Bronchial epithelial cell (primary cell): ENCODE results near the gene NFATC3. TPM values are rescaled to one million over a fixed set of nuclear protein-coding genes. Genes with fewer than 3 reads are reported as not detected.

ENCODE experiments used
- DNase-seq: peaks from one replicate; pipeline ENCODE4 v3.0.0-alpha.2; 2010; ENCODE audit warnings: low read depth
- FAIRE-seq: peaks from 2 replicates; lab custom pipeline; 2011; peaks lifted over from hg19 to GRCh38; lab: Jason Lieb, UNC
- H3K27me3 ChIP-seq: 2 replicates; pipeline ENCODE4 v1.5.1; 2011; ENCODE audit warnings: low read length; ENCODE audit not compliant: control insufficient read depth, insufficient read depth
- H3K36me3 ChIP-seq: 2 replicates; pipeline ENCODE4 v1.5.1; 2011; ENCODE audit warnings: low read length; ENCODE audit not compliant: control insufficient read depth, insufficient read depth
- H3K4me3 ChIP-seq: 2 replicates; pipeline ENCODE4 v1.5.1; 2011; ENCODE audit warnings: mild to moderate bottlenecking, low read depth, low read length, control low read depth
- total RNA-seq: library from RNA; depleted of rRNA; stranded (reverse); fragments of >200 nt; gene quantifications from 2 replicates; pipeline ENCODE4 v1.2.1, GENCODE V29; 2014
- TF ChIP-seq, protein P1 (sequence below): IDR thresholded peaks from 2 replicates; pipeline ENCODE4 v1.5.1; 2011; ENCODE audit warnings: mild to moderate bottlenecking, moderate library complexity, low read length, control low read depth, inconsistent platforms; ENCODE audit not compliant: insufficient read depth, severe bottlenecking

Gene NFATC3
- total RNA-seq, 1 donor from 2014 or later: 5.8 TPM

DNA sequence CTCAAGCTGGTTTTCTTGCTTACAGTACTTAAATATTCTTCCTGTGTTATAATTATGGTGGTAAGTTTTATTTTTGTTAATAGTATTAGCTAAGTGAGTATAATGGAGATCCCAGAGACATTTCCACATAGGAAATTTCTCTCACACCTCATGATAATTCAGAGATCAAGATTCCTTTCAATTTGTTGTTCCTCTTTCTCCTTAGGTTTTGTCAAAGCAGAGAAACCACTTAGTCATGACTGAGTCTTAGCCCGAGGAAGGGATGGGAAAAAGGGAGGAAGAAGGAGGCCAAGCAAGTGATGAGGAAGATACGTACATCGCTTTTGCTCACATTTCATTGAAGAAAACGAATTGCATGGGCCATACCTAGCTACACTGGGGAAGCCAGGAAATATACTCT, 132.3 kb downstream of the NFATC3 start:
- Histone ChIP-seq H3K27me3 (no peaks in the 10 kb centered on the region), H3K36me3 (peaks cover 2% of the 10 kb centered on the region), H3K4me3 (no peak overlapping the region)
- DNase-seq (no peak), FAIRE-seq (no peak)
- TF ChIP-seq, protein P1, sequence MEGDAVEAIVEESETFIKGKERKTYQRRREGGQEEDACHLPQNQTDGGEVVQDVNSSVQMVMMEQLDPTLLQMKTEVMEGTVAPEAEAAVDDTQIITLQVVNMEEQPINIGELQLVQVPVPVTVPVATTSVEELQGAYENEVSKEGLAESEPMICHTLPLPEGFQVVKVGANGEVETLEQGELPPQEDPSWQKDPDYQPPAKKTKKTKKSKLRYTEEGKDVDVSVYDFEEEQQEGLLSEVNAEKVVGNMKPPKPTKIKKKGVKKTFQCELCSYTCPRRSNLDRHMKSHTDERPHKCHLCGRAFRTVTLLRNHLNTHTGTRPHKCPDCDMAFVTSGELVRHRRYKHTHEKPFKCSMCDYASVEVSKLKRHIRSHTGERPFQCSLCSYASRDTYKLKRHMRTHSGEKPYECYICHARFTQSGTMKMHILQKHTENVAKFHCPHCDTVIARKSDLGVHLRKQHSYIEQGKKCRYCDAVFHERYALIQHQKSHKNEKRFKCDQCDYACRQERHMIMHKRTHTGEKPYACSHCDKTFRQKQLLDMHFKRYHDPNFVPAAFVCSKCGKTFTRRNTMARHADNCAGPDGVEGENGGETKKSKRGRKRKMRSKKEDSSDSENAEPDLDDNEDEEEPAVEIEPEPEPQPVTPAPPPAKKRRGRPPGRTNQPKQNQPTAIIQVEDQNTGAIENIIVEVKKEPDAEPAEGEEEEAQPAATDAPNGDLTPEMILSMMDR: no peak

DNA sequence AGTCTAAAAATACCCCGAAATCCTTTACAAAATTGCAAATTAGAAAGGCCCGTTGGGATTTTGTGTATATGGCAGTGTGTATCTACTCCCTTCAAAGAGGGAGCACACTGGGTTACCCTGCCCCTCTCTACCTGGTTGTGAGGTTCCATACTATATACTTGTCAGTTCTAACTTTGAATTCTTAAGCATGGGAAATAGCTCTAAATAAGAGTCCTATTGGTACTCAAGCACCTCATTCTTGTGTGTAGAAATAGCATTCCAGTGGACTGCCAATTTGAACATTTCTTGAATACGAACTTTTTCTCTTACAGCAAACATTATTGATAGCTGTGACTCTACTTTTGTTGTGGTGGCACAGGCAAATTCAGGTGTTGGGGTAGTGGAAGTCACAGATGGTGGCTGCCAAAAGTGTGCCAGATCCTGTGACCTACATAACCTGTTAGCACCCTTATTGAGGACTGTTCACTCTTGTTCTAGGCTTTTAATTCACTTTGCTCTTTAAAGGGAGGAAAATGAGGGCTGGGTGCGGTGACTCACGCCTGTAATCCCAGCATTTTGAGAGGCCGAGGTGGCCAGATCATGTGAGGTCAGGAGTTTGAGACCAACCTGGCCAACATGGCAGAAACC, 134.7 kb downstream of the NFATC3 start:
- TF ChIP-seq, protein P1: no peak
- Histone ChIP-seq H3K4me3 (no peak overlapping the region), H3K36me3 (peaks cover 2% of the 10 kb centered on the region), H3K27me3 (no peaks in the 10 kb centered on the region)
- DNase-seq (no peak), FAIRE-seq (no peak)

DNA sequence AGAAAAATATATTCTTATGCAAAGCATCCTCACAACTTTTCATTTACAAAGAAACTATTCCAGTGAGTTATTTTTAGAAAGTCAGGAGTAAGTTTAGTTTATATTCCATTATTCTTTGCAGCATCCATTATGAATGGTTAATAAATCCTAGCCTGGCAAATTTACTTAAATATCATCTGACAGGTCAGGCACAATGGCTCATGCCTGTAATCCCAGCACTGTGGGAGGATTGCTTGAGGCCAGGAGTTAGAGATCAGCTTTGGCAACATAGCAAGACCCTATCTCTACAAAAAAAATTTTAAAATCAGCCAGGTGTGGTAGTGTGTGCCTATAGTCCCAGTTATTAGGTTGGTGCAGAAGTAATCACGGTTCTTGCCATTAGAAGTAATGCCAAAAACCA, 137.9 kb downstream of the NFATC3 start:
- Histone ChIP-seq H3K4me3 (no peak overlapping the region), H3K27me3 (no peaks in the 10 kb centered on the region), H3K36me3 (peaks cover 2% of the 10 kb centered on the region)
- no peak for FAIRE-seq
- TF ChIP-seq, protein P1: no peak
- DNase-seq: no peak

DNA sequence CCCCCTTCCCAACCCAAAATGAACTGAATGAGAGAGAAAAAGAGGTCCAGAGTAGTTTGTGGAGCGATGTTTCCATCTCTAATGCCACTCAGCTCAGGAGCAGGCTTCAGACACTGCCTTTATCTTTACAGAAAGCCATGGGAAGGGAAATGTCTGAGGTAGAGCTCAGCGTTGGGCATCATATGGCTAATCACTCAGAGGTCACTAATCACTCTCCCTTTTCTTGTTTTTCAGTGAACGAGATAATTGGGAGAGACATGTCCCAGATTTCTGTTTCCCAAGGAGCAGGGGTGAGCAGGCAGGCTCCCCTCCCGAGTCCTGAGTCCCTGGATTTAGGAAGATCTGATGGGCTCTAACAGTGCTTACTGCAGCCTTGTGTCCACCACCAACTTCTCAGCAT, 140.9 kb downstream of the NFATC3 start:
- no peaks in the 10 kb centered on the region for H3K27me3 ChIP-seq
- peaks cover 21% of the 10 kb centered on the region for H3K36me3 ChIP-seq
- FAIRE-seq (no peak), DNase-seq (no peak)
- TF ChIP-seq, protein P1: no peak
- H3K4me3 ChIP-seq: no peak overlapping the region

DNA sequence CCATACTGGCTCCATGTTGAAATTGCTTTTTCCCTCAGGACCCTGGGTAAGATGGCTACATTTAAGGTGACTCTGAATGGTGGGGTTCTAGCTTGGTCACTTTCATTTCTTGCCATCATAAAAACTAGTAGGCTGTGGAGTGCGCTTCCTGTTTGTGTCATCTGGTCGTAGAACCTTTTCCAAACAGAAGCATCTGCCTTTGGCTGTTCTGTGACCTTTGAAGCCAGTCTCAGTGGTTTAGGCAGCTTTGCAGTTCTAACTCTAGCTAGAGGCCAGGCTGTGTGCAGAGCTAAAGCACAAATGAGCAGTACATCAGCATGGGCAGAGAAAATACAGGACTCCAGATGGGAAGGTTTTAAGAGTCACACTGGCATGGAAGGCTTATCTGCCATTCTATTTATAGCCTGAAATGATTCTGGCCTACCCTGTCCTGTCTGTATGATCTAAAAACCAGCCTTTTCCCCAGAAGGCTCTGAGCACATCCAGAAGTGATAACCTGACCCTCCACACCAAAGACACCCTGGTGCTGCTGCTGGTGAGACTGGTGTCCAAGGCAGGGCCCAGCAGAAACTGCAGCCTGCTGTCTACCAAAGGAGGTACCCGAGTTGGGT, 142.1 kb downstream of the NFATC3 start:
- no peak for DNase-seq
- no peak overlapping the region for H3K4me3 ChIP-seq
- TF ChIP-seq, protein P1: no peak
- H3K36me3 ChIP-seq: peaks cover 31% of the 10 kb centered on the region
- no peaks in the 10 kb centered on the region for H3K27me3 ChIP-seq
- FAIRE-seq: no peak
